H1 (cell line): Measurements from ENCODE around the gene OAS3. TPM values are rescaled to one million over a fixed set of nuclear protein-coding genes. Genes with fewer than 3 reads are reported as not detected.

Experiments used
- CTCF ChIA-PET: fragments of 300-600 bp; sonication (Branson Sonifier 250); formaldehyde crosslinking; loops from one replicate; lab custom pipeline; 2021; ENCODE audit not compliant: partially characterized antibody; lab: Charles Lee
- POLR2A ChIA-PET: fragments of 300-600 bp; sonication (Branson Sonifier 250); formaldehyde crosslinking; loops from one replicate; lab custom pipeline; 2021; ENCODE audit warnings: inconsistent platforms; ENCODE audit not compliant: partially characterized antibody; lab: Charles Lee
- DNase-seq, 2 experiments: peaks; one replicate each; pipeline versions ENCODE4 v3.0.0 to v3.0.0-alpha.2; 2010 to 2022; ENCODE audit warnings: low spot score in 2 of 2, low read depth in 1 of 2, mixed read lengths in 1 of 2
- FAIRE-seq: peaks from 2 replicates; lab custom pipeline; 2011; peaks lifted over from hg19 to GRCh38; lab: Jason Lieb, UNC
- H2AFZ ChIP-seq: 2 replicates; pipeline ENCODE4 v1.8.1; 2012; ENCODE audit warnings: low read length, inconsistent platforms
- H2AK5ac ChIP-seq: 2 replicates; pipeline ENCODE4 v1.6.1; 2013; ENCODE audit warnings: low read depth, low read length
- H2BK120ac ChIP-seq: replicated peaks from 2 replicates; pipeline ENCODE3; 2013; ENCODE audit warnings: low read depth, low read length, inconsistent platforms
- H2BK12ac ChIP-seq: 2 replicates; pipeline ENCODE4 v1.6.1; 2013; ENCODE audit warnings: low read depth, low read length
- H2BK15ac ChIP-seq: 2 replicates; pipeline ENCODE4 v1.6.1; 2013; ENCODE audit warnings: low read length
- H2BK20ac ChIP-seq: 2 replicates; pipeline ENCODE4 v1.6.1; 2013; ENCODE audit warnings: low read length
- H2BK5ac ChIP-seq: 2 replicates; pipeline ENCODE4 v1.6.1; 2013; ENCODE audit warnings: low read depth, low read length
- H3K14ac ChIP-seq: 2 replicates; pipeline ENCODE4 v1.6.1; 2013; ENCODE audit warnings: inconsistent platforms; ENCODE audit not compliant: insufficient read length
- H3K18ac ChIP-seq: 2 replicates; pipeline ENCODE4 v1.6.1; 2013; ENCODE audit warnings: low read length; ENCODE audit errors: extremely low read depth
- H3K23ac ChIP-seq: 2 replicates; pipeline ENCODE4 v1.6.1; 2013; ENCODE audit warnings: inconsistent platforms; ENCODE audit not compliant: insufficient read length
- H3K23me2 ChIP-seq: 2 replicates; pipeline ENCODE4 v1.6.1; 2013; ENCODE audit warnings: low read depth, low read length
- H3K27ac ChIP-seq: 2 replicates; pipeline ENCODE4 v1.6.1; 2011; ENCODE audit warnings: low read depth, low read length, inconsistent platforms
- H3K27me3 ChIP-seq, 4 experiments: replicated peaks in 1 of 4; 1 replicate in 1 of 4; 2 replicates in 3 of 4; pipeline versions ENCODE4 v1.6.1 to v1.8.1; 2011 to 2013; ENCODE audit warnings: low read length in 3 of 4, mild to moderate bottlenecking in 3 of 4, inconsistent platforms in 2 of 4, mixed read lengths in 2 of 4, moderate library complexity in 1 of 4; ENCODE audit not compliant: control insufficient read depth in 3 of 4, insufficient read depth in 3 of 4; ENCODE audit errors: extremely low read depth in 1 of 4
- H3K36me3 ChIP-seq, 4 experiments: 2 replicates each; pipeline versions ENCODE4 v1.6.1 to v1.8.1; 2011 to 2013; ENCODE audit warnings: mild to moderate bottlenecking in 4 of 4, low read length in 3 of 4, moderate library complexity in 2 of 4, control low read depth in 1 of 4, inconsistent platforms in 1 of 4; ENCODE audit not compliant: insufficient read depth in 4 of 4, control insufficient read depth in 2 of 4
- H3K4ac ChIP-seq: replicated peaks from 2 replicates; pipeline ENCODE3; 2013; ENCODE audit warnings: low read length, low read depth, mixed read lengths, inconsistent platforms; ENCODE audit not compliant: insufficient read length
- H3K4me1 ChIP-seq, 4 experiments: replicated peaks in 1 of 4; 1 replicate in 1 of 4; 2 replicates in 3 of 4; pipeline versions ENCODE4 v1.6.1 to v1.8.1; 2011 to 2013; ENCODE audit warnings: low read length in 3 of 4, inconsistent platforms in 2 of 4, mixed read lengths in 1 of 4; ENCODE audit not compliant: insufficient read depth in 4 of 4, control insufficient read depth in 3 of 4
- H3K4me2 ChIP-seq, 2 experiments: 2 replicates each; pipeline versions ENCODE4 v1.6.1 to v1.8.1; 2011 to 2013; ENCODE audit warnings: low read depth in 2 of 2, low read length in 2 of 2, control low read depth in 1 of 2, inconsistent platforms in 1 of 2, mild to moderate bottlenecking in 1 of 2; ENCODE audit not compliant: insufficient read depth in 1 of 2
- H3K4me3 ChIP-seq, 4 experiments: fragments of 200-600, 300-600 bp in 1 of 4; sonication (generic), shearing (Covaris generic), sonication (Bioruptor Twin) in 1 of 4; 2 replicates each; pipeline versions ENCODE4 v1.5.1 to v1.8.1; 2011 to 2016; ENCODE audit warnings: low read length in 4 of 4, low read depth in 3 of 4, control low read depth in 2 of 4, inconsistent platforms in 2 of 4, mild to moderate bottlenecking in 2 of 4, mixed read lengths in 1 of 4, moderate library complexity in 1 of 4; ENCODE audit not compliant: insufficient read depth in 2 of 4; ENCODE audit errors: extremely low read depth in 1 of 4
- H3K56ac ChIP-seq: replicated peaks from 2 replicates; pipeline ENCODE3; 2013; ENCODE audit warnings: low read depth, mild to moderate bottlenecking, mixed read lengths, low read length, inconsistent platforms; ENCODE audit not compliant: insufficient read length
- H3K79me1 ChIP-seq: 2 replicates; pipeline ENCODE4 v1.6.1; 2013; ENCODE audit warnings: low read depth, low read length, control low read depth
- H3K79me2 ChIP-seq, 2 experiments: 2 replicates each; pipeline versions ENCODE4 v1.6.1 to v1.8.1; 2012 to 2013; ENCODE audit warnings: low read length in 2 of 2, mild to moderate bottlenecking in 2 of 2, inconsistent platforms in 1 of 2; ENCODE audit not compliant: insufficient read depth in 2 of 2, control insufficient read depth in 1 of 2
- H3K9ac ChIP-seq, 4 experiments: replicated peaks in 1 of 4; 1 replicate in 1 of 4; 2 replicates in 3 of 4; pipeline versions ENCODE4 v1.6.1 to v1.8.1; 2011 to 2013; ENCODE audit warnings: low read depth in 3 of 4, low read length in 3 of 4, control low read depth in 2 of 4, mild to moderate bottlenecking in 2 of 4, moderate library complexity in 2 of 4, inconsistent platforms in 1 of 4; ENCODE audit errors: extremely low read depth in 1 of 4
- H3K9me3 ChIP-seq, 2 experiments: 2 replicates each; pipeline versions ENCODE4 v1.6.1 to v1.8.1; 2012 to 2013; ENCODE audit warnings: mild to moderate bottlenecking in 2 of 2, moderate library complexity in 2 of 2, control low read depth in 1 of 2, inconsistent platforms in 1 of 2, low read depth in 1 of 2, low read length in 1 of 2, mixed read lengths in 1 of 2; ENCODE audit not compliant: insufficient read depth in 2 of 2
- H4K20me1 ChIP-seq, 2 experiments: replicated peaks in 1 of 2; 2 replicates each; pipeline versions ENCODE3 to v1.8.1; 2011 to 2013; ENCODE audit warnings: inconsistent platforms in 2 of 2, low read length in 2 of 2, mild to moderate bottlenecking in 1 of 2; ENCODE audit not compliant: insufficient read depth in 2 of 2, control insufficient read depth in 1 of 2
- H4K5ac ChIP-seq: 2 replicates; pipeline ENCODE4 v1.6.1; 2013; ENCODE audit warnings: low read length, low read depth, mixed read lengths, inconsistent platforms; ENCODE audit not compliant: insufficient read length
- H4K8ac ChIP-seq: 2 replicates; pipeline ENCODE4 v1.8.0; 2013; ENCODE audit warnings: mild to moderate bottlenecking, moderate library complexity, low read length, inconsistent platforms; ENCODE audit not compliant: insufficient read depth; ENCODE audit errors: extremely low read depth
- H4K91ac ChIP-seq: replicated peaks from 2 replicates; pipeline ENCODE3; 2013; ENCODE audit warnings: low read length, mixed read lengths, inconsistent platforms; ENCODE audit not compliant: insufficient read length
- JUN ChIP-seq: IDR thresholded peaks from 2 replicates; pipeline ENCODE4 v1.6.1; 2011; ENCODE audit warnings: low read depth, mild to moderate bottlenecking, improper control_type of control experiment, low read length
- PHF8 ChIP-seq: fragments of 200-600 bp; sonication (generic); conservative IDR thresholded peaks from 2 replicates; pipeline ENCODE4 v1.7.1; 2012; ENCODE audit warnings: low read depth, mild to moderate bottlenecking, inconsistent platforms, low read length, moderate library complexity
- SAP30 ChIP-seq: fragments of 300-600 bp; sonication (generic); IDR thresholded peaks from 2 replicates; pipeline ENCODE4 v1.7.1; 2012; ENCODE audit warnings: low read length, moderate library complexity, mild to moderate bottlenecking, inconsistent platforms; ENCODE audit not compliant: insufficient read depth, insufficient replicate concordance
- WGBS, 2 experiments: shearing (Covaris generic) in 1 of 2; methylation state at CpG; one replicate each; pipeline versions ENCODE4 v1.1.6 to v1.1.7; 2013 to 2015; ENCODE audit warnings: low lambda C conversion rate in 2 of 2, mixed read lengths in 2 of 2, inconsistent platforms in 1 of 2, low coverage in 1 of 2, missing lambda C conversion rate in 1 of 2; ENCODE audit not compliant: insufficient replicate concordance in 2 of 2, insufficient coverage in 1 of 2, insufficient read length in 1 of 2; ENCODE audit errors: extremely low coverage in 1 of 2, missing lambda C conversion rate in 1 of 2; 5-methylcytosine and 5-hydroxymethylcytosine counted together
- polyA plus RNA-seq, 7 experiments: library from polyadenylated mRNA; depleted of rRNA in 3 of 7; stranded (reverse) in 5 of 7; unstranded in 2 of 7; fragments of >200 nt in 5 of 7; fragments of 200-250 nt in 2 of 7; gene quantifications; 1 replicate in 5 of 7; 2 replicates in 1 of 7; 4 replicates in 1 of 7; pipeline versions ENCODE4 v1.2.1 to v1.2.3, GENCODE V29; 2011 to 2013; ENCODE audit warnings: missing spikeins in 2 of 7, mixed read lengths in 2 of 7
- total RNA-seq: library from RNA; stranded (reverse); fragmentation: NEBNext Ultra II Directional; extraction: Animal tissue kit (Norgen Biotek cat#: 25700); gene quantifications from 2 replicates; pipeline ENCODE4 v1.2.1, GENCODE V29; 2021

The OAS3 gene
- total and polyA plus RNA-seq, 2 of the 8 experiments (the other 6 are each of a cell fraction or from before 2014, with no cell fraction given): 0.73 to 3.7 TPM

GRCh38 chr12:112950701-112951100, 12.4 kb downstream of the OAS3 start:
- H2AFZ ChIP-seq: no peak overlapping the region
- no peak overlapping the region for H4K91ac ChIP-seq
- ChIA-PET POLR2A (interaction anchor here (0.6 kb wide), 1 partner anchor 192 kb away, joined by 3 read pairs; no protein-coding TSS in a partner anchor), CTCF (interaction anchor here (1.0 kb wide), 1 partner anchor 13 kb away, joined by 3 read pairs; no protein-coding TSS in a partner anchor)
- no peak overlapping the region for H3K14ac ChIP-seq
- H3K23ac ChIP-seq: no peak overlapping the region
- no peak overlapping the region for H2BK120ac ChIP-seq
- H2BK12ac ChIP-seq: no peak overlapping the region
- H3K27ac ChIP-seq: no peak overlapping the region
- no peaks in the 10 kb centered on the region for H3K79me2 ChIP-seq
- FAIRE-seq (no peak), DNase-seq (no peak)
- no peak overlapping the region for H4K8ac ChIP-seq
- H3K79me1 ChIP-seq: no peaks in the 10 kb centered on the region
- no peaks in the 10 kb centered on the region for H3K9me3 ChIP-seq
- H3K4me3 ChIP-seq: no peak overlapping the region
- no peak overlapping the region for H2BK15ac ChIP-seq
- no peaks in the 10 kb centered on the region for H3K27me3 ChIP-seq
- H2BK5ac ChIP-seq: no peak overlapping the region
- no peak overlapping the region for H4K5ac ChIP-seq
- no peak overlapping the region; the same call in 1 of the 2 replicates for H3K18ac ChIP-seq
- H3K4ac ChIP-seq: no peak overlapping the region
- no peak overlapping the region for H2BK20ac ChIP-seq
- TF ChIP-seq PHF8: no peak
- TF ChIP-seq JUN: no peak
- TF ChIP-seq SAP30: no peak
- no peaks in the 10 kb centered on the region for H4K20me1 ChIP-seq
- WGBS, 2 experiments: 95% methylated on average over 11 of the region's 11 CpGs; no CpG with 5 or more reads in 1 of the 2 experiments
- H3K56ac ChIP-seq: no peak overlapping the region
- H2AK5ac ChIP-seq: no peak overlapping the region
- no peaks in the 10 kb centered on the region for H3K36me3 ChIP-seq
- no peaks in the 10 kb centered on the region for H3K4me1 ChIP-seq
- H3K9ac ChIP-seq: no peak overlapping the region
- no peak overlapping the region for H3K4me2 ChIP-seq
- no peaks in the 10 kb centered on the region for H3K23me2 ChIP-seq
